Activated CD8-positive, alpha-beta T cell treated with anti-CD3 and anti-CD28 coated beads, Interleukin-2, amount 10 ng/mL, durations not matched to agents 7 days and 5 days (primary cell): ENCODE results near the gene PPP1R7. TPM values are rescaled to one million over a fixed set of nuclear protein-coding genes. Genes with fewer than 3 reads are reported as not detected.
"Not testable (repeated sequence)": the region's sequence is repeated elsewhere in the genome, so short reads cannot be mapped to it uniquely, and the experiment has no call there.

Source experiments
- ATAC-seq: fragments of 150-1000 bp; cut with Tn5 transposase; one replicate; pipeline ENCODE4 v1.10.0; 2021; ENCODE audit warnings: moderate library complexity
- CTCF ChIA-PET: fragments of 350-600 bp; sonication (Branson Sonifier 250); formaldehyde crosslinking; loops from one replicate; lab custom pipeline; 2021; ENCODE audit warnings: antibody characterized with exemption; lab: Charles Lee
- POLR2A ChIA-PET: fragments of 350-600 bp; sonication (Branson Sonifier 250); formaldehyde crosslinking; loops from one replicate; lab custom pipeline; 2021; ENCODE audit warnings: antibody characterized with exemption; lab: Charles Lee
- DNase-seq: peaks from one replicate; pipeline ENCODE4 v3.0.0-alpha.2; 2020
- H3K27ac Mint-ChIP-seq: one replicate; pipeline ENCODE4 v1.8.0; 2021; ENCODE audit warnings: mild to moderate bottlenecking, mixed read lengths
- H3K27me3 Mint-ChIP-seq: one replicate; pipeline ENCODE4 v1.8.0; 2021; ENCODE audit warnings: low read depth, mixed read lengths
- H3K36me3 Mint-ChIP-seq: one replicate; pipeline ENCODE4 v1.8.0; 2021; ENCODE audit warnings: low read depth, mixed read lengths
- H3K4me1 Mint-ChIP-seq: one replicate; pipeline ENCODE4 v1.8.0; 2021; ENCODE audit warnings: low read depth, mixed read lengths
- H3K4me3 Mint-ChIP-seq: one replicate; pipeline ENCODE4 v1.8.0; 2021; ENCODE audit warnings: mild to moderate bottlenecking, mixed read lengths
- H3K9me3 Mint-ChIP-seq: one replicate; pipeline ENCODE4 v1.8.0; 2022; ENCODE audit warnings: mixed read lengths; ENCODE audit not compliant: insufficient read depth
- total RNA-seq, 2 experiments: library from RNA; stranded (reverse); gene quantifications; one replicate each; pipeline ENCODE4 v1.2.3, GENCODE V29; 2021

PPP1R7 gene
- total RNA-seq, 2 experiments from 2014 or later, result 90.8 to 97.2 TPM

GRCh38 chr2:241189856-241190201 lies 39.6 kb downstream of the PPP1R7 start:
- ChIA-PET CTCF (no interaction called here), POLR2A (no interaction called here)
- DNase-seq, result no peak
- Mint-ChIP-seq H3K4me3 (no peak overlapping the region), H3K9me3 (no peaks in the 10 kb centered on the region), H3K27me3 (no peaks in the 10 kb centered on the region), H3K27ac (no peak overlapping the region), H3K36me3 (no peaks in the 10 kb centered on the region), H3K4me1 (no peaks in the 10 kb centered on the region)
- no peak for ATAC-seq

GRCh38 chr2:241190291-241190981 lies 40.2 kb downstream of the PPP1R7 start:
- DNase-seq, result no peak

GRCh38 chr2:241191081-241191480 lies 40.8 kb downstream of the PPP1R7 start:
- Mint-ChIP-seq H3K27me3 (no peaks in the 10 kb centered on the region), H3K4me1 (no peaks in the 10 kb centered on the region), H3K4me3 (no peak overlapping the region), H3K27ac (no peak overlapping the region), H3K36me3 (no peaks in the 10 kb centered on the region), H3K9me3 (no peaks in the 10 kb centered on the region)
- POLR2A ChIA-PET, result no interaction called here
- CTCF ChIA-PET, result no interaction called here
- no peak for DNase-seq
- no peak for ATAC-seq

More at GRCh38 chr2:241190291-241190981, 40.2 kb downstream of the PPP1R7 start:
- Mint-ChIP-seq H3K27ac (no peak overlapping the region), H3K4me3 (no peak overlapping the region), H3K4me1 (no peaks in the 10 kb centered on the region), H3K27me3 (no peaks in the 10 kb centered on the region), H3K36me3 (no peaks in the 10 kb centered on the region), H3K9me3 (no peaks in the 10 kb centered on the region)
- ChIA-PET CTCF (no interaction called here), POLR2A (no interaction called here)
- ATAC-seq, result peak; percentile 26

GRCh38 chr2:241193271-241193670 lies 43.0 kb downstream of the PPP1R7 start:
- Mint-ChIP-seq H3K9me3 (no peaks in the 10 kb centered on the region), H3K36me3 (no peaks in the 10 kb centered on the region), H3K4me3 (no peak overlapping the region), H3K4me1 (no peaks in the 10 kb centered on the region), H3K27me3 (no peaks in the 10 kb centered on the region), H3K27ac (no peak overlapping the region)
- POLR2A ChIA-PET, result no interaction called here
- DNase-seq (no peak), ATAC-seq (no peak)
- CTCF ChIA-PET, result no interaction called here

GRCh38 chr2:241194811-241195210 lies 44.5 kb downstream of the PPP1R7 start:
- no peaks in the 10 kb centered on the region for H3K27me3 Mint-ChIP-seq
- H3K27ac Mint-ChIP-seq, result no peak overlapping the region
- H3K4me3 Mint-ChIP-seq, result no peak overlapping the region
- DNase-seq, result no peak
- POLR2A ChIA-PET, result no interaction called here
- CTCF ChIA-PET, result no interaction called here
- no peaks in the 10 kb centered on the region for H3K36me3 Mint-ChIP-seq
- no peaks in the 10 kb centered on the region for H3K9me3 Mint-ChIP-seq
- no peaks in the 10 kb centered on the region for H3K4me1 Mint-ChIP-seq
- no peak for ATAC-seq

- DNase-seq (no peak), ATAC-seq (no peak)
- POLR2A ChIA-PET, result no interaction called here
- CTCF ChIA-PET, result no interaction called here
- Mint-ChIP-seq H3K27me3 (no peaks in the 10 kb centered on the region), H3K36me3 (no peaks in the 10 kb centered on the region), H3K9me3 (no peaks in the 10 kb centered on the region), H3K4me1 (no peaks in the 10 kb centered on the region), H3K27ac (no peak overlapping the region), H3K4me3 (no peak overlapping the region)
Observed at GRCh38 chr2:241195506-241196130, 45.4 kb downstream of the PPP1R7 start.

GRCh38 chr2:241197246-241197645 lies 47.0 kb downstream of the PPP1R7 start:
- DNase-seq, H3K4me1 Mint-ChIP-seq, CTCF ChIA-PET, H3K4me3 Mint-ChIP-seq, ATAC-seq, H3K27ac Mint-ChIP-seq, POLR2A ChIA-PET, H3K9me3 Mint-ChIP-seq, H3K36me3 Mint-ChIP-seq, H3K27me3 Mint-ChIP-seq: not testable (repeated sequence)

GRCh38 chr2:241197947-241198346 lies 47.7 kb downstream of the PPP1R7 start:
- Mint-ChIP-seq H3K36me3 (no peaks in the 10 kb centered on the region), H3K27me3 (no peaks in the 10 kb centered on the region), H3K9me3 (no peaks in the 10 kb centered on the region), H3K27ac (no peak overlapping the region), H3K4me1 (peaks cover 6% of the 10 kb centered on the region), H3K4me3 (no peak overlapping the region)
- DNase-seq (no peak), ATAC-seq (no peak)
- ChIA-PET CTCF (no interaction called here), POLR2A (no interaction called here)

- DNase-seq, result no peak
- H3K9me3 Mint-ChIP-seq, result no peaks in the 10 kb centered on the region
- H3K4me1 Mint-ChIP-seq, result peaks cover 6% of the 10 kb centered on the region
- ChIA-PET CTCF (no interaction called here), POLR2A (no interaction called here)
- no peaks in the 10 kb centered on the region for H3K36me3 Mint-ChIP-seq
- no peak overlapping the region for H3K27ac Mint-ChIP-seq
- no peaks in the 10 kb centered on the region for H3K27me3 Mint-ChIP-seq
- no peak overlapping the region for H3K4me3 Mint-ChIP-seq
- no peak for ATAC-seq
Observed at GRCh38 chr2:241198381-241199279, 48.4 kb downstream of the PPP1R7 start.

GRCh38 chr2:241199286-241199685 lies 49.0 kb downstream of the PPP1R7 start:
- Mint-ChIP-seq H3K4me3 (no peak overlapping the region), H3K27ac (no peak overlapping the region), H3K36me3 (no peaks in the 10 kb centered on the region), H3K4me1 (peaks cover 6% of the 10 kb centered on the region), H3K27me3 (no peaks in the 10 kb centered on the region), H3K9me3 (no peaks in the 10 kb centered on the region)
- ATAC-seq, result no peak
- no peak for DNase-seq
- ChIA-PET POLR2A (no interaction called here), CTCF (no interaction called here)

- H3K36me3 Mint-ChIP-seq, result no peaks in the 10 kb centered on the region
- no peak overlapping the region for H3K27ac Mint-ChIP-seq
- ATAC-seq (no peak), DNase-seq (no peak)
- no peaks in the 10 kb centered on the region for H3K9me3 Mint-ChIP-seq
- peaks cover 6% of the 10 kb centered on the region for H3K4me1 Mint-ChIP-seq
- ChIA-PET POLR2A (interaction anchor here (1.6 kb wide), 1 partner anchor 11 kb away, joined by 3 read pairs; no protein-coding TSS in a partner anchor), CTCF (no interaction called here)
- H3K27me3 Mint-ChIP-seq, result no peaks in the 10 kb centered on the region
- no peak overlapping the region for H3K4me3 Mint-ChIP-seq
Observed at GRCh38 chr2:241199897-241200821, 49.9 kb downstream of the PPP1R7 start.
